ENCODE results near the gene BHLHA9.
"Not testable (repeated sequence)": the region's sequence is repeated elsewhere in the genome, so short reads cannot be mapped to it uniquely, and the experiment has no call there.

Gene BHLHA9

GRCh38 chr17:1298606-1299005 is 28.4 kb downstream of the BHLHA9 start:
- DNase-seq (ENCODE audit: low read depth in 1 of 2, low spot score in 1 of 2) = peak in 1 of 2 donors; percentile 46

- no peak for DNase-seq (ENCODE audit: low read depth in 1 of 2, low spot score in 1 of 2)
Observed at GRCh38 chr17:1299552-1300370, 29.5 kb downstream of the BHLHA9 start.

DNA sequence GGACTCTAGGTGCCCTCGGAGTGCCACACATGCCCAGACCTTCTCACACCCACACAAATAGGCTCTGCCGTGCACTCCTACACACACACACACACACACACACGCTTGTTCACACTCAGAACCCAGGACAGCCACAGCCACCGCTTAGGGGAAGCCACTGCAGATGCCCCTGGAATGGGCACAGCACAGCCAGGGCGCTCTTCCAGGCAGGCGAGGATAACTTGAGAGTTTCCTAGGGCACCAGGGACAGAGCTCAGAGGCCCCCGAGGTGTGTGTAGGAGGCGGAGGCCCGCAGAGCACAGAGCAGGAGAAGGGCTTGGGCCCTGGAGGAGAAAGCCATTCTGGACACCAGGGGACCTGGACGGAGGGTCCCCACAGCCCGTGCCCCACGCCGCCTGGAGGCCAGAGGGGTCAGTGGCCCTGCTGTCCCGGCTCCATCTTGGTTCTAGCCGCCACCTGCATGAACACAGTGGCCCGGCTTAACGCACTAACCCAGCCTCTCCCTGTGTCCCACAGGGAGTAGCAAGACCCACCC is 30.2 kb downstream of the BHLHA9 start:
- DNase-seq (ENCODE audit: low read depth in 1 of 2, low spot score in 1 of 2) = no peak

DNA sequence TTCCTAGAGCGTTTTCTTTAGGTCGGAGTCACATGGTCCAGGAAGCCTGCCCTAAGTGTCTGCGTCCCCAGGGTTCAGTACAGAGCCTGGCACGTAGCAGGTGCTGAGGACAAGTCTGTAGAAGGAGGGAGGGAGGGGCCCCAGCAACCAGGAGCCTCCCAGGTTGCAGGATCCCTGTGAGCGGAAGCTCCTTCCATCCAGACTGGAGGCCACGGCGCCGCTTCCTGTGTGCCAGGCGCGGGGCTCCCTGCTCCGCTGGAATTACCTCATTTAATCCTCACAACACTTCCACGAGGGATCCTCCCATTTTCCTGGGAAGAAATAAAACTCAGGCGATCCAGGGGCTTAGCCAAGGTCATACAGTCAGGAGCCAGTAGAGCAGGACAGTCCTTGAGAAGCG is 31.3 kb downstream of the BHLHA9 start:
- DNase-seq (ENCODE audit: low read depth in 1 of 2, low spot score in 1 of 2) = no peak

DNA sequence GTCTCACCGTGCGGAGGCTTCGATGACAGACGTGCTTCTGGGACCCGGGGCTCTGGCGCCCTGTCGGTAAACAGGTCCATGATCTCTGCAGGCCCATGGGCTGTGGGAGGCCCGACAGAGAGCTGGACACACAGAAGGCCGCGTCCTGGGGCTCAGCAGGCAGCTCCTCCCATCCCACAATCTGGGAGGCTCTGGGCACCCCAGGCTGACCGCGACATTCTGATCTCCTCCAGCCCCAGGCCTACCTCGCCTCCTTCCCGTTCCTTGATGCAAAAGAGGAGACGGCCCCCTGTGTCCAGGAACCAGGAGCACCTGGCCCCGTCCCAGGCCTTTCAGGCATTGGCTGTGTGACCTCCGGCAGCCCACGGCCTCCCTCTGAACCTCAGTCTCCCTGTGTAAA is 32.5 kb downstream of the BHLHA9 start:
- DNase-seq (ENCODE audit: low read depth in 1 of 2, low spot score in 1 of 2) = no peak

DNA sequence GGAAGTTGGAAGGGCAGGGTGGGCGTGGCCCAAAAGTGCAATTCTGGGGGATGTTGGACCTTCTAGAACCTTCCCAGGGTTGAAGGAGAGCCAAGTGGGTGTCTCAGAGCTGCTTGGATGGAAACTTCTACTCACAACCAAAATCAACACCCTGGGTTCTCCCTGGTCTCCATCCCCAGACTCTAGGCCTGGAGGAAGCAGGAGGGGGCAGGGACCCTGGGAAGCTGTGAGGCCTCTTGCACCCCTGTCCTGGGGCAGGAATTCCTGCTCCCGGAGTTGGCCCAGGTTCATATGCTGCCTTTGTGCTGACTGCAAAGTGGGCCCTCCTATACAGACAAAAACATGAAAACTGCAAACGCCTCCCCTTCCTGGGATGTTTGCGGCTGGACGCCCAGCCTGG is 34.3 kb downstream of the BHLHA9 start:
- no peak for DNase-seq (ENCODE audit: low read depth in 1 of 2, low spot score in 1 of 2)

DNA sequence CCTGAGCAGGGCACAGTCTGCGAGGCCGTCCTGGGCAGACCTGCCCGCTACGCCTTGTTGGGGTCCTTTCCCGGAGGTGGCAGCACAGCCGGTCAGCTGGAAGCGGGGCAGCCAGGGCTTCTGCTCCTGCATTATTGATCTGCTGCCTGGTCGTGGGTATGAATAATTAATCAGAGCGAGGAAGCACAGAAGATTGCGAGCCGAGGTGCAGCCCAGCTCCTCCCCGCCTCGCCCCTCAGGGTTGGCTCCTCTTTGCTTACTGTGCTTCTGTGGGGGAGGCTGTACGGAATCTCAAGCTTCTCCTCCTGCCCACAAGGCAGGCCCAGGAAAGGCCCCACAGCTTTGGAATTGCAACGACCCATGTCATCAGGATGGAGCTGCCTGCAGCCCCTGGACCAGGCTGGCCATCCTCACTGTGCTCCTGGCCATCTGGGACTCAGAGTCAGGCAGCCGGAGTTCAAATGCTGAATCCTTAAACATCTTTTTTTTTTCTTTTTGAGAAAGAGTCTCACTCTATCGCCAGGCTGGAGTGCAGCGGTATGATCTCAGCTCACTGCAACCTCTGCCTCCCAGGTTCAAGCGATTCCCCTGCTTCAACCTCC is 34.8 kb downstream of the BHLHA9 start:
- DNase-seq (ENCODE audit: low read depth in 1 of 2, low spot score in 1 of 2) = no peak

- DNase-seq (ENCODE audit: low read depth in 1 of 2, low spot score in 1 of 2) = not testable (repeated sequence)
Observed at GRCh38 chr17:1307829-1308228, 37.6 kb downstream of the BHLHA9 start.

DNA sequence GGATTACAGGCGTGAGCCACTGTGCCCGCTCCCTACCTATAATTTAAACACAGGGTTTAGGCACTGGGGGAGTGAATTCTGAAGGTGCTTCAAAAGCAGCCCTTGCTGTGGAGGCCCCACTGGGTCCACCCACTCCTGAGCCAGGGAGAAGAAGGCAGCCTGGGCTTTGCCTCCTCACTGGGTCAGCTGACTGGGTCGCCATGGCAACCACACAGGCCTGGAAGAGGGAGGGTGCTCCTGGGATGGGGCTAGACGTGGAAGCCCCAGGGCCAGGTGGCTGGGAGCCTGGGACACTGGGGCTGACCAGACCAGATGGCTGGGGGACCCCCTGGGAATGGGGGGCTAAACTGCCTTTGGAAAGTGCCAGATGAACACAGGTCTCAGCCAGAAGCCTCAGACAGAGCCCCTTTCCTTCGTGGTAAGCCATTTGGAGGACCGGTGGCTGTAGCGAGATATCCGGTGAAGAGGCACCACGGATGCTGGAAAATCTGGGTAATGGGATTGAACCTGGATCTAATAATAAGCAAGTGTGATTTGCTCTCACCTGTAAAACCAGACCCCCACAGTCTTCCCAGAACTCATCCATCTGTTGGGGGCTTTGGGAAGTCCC is 42.1 kb downstream of the BHLHA9 start:
- DNase-seq (ENCODE audit: low read depth in 1 of 2, low spot score in 1 of 2) = no peak

DNA sequence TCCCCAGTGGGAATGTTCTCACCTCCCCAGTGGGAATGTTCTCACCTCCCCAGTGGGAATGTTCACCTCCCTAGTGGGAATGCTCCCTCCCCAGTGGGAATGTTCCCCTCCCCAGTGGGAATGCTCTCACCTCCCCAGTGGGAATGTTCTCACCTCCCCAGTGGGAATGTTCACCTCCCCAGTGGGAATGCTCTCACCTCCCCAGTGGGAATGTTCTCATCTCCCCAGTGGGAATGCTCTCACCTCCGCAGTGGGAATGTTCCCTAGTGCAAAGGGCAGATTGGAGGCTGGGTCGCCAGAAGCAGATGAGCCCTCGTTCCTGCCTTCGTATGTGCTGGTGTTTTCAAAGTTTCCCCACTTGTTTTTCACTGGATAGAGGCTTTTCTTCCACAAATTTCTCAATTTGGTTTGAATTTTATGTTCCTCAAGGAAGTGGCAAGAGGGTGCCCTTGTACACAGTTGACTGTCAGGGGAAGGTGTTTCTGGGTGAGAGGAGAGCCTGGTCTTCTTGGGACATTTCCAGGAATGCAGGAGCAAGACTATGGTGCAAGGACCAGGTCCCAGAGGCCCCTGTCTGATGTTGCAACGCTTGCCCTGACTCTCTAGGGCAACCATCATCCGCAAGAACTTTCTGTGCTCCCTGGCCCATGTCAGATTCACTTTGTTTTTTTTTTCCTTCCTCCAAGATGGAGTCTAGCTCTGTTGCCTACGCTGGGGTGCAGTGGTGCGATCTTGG is 43.2 kb downstream of the BHLHA9 start:
- no peak for DNase-seq (ENCODE audit: low read depth in 1 of 2, low spot score in 1 of 2)

DNA sequence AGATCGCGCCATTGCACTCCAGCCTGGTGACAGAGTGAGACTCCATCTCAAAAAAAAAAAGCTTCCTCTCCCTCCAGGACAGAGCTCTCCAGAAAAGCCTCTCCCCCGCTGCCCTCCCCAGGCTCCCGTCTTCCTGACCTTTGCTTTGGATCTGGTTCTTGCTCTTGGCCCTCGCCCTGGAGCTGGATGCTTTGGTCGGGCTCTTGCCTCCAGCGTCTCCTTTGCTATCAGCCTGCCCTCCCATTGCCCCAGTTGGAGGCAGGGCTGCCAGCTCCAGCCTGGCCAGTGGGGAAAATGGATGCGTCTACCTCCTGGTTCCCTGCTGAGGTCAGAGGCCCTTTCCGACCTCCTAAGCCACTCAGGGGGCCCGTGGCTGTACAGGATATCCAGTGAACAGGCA is 45.2 kb downstream of the BHLHA9 start:
- no peak for DNase-seq (ENCODE audit: low read depth in 1 of 2, low spot score in 1 of 2)

- DNase-seq (ENCODE audit: low read depth in 1 of 2, low spot score in 1 of 2) = no peak
Observed at GRCh38 chr17:1315891-1316403, 45.7 kb downstream of the BHLHA9 start.

Measured in stimulated activated CD4-positive, alpha-beta T cell treated with anti-CD3 and anti-CD28 coated beads, Interleukin-15, amount 100 ng/mL, for 1 hour (primary cell).